ENCODE data around the gene TALDO1.

DNA sequence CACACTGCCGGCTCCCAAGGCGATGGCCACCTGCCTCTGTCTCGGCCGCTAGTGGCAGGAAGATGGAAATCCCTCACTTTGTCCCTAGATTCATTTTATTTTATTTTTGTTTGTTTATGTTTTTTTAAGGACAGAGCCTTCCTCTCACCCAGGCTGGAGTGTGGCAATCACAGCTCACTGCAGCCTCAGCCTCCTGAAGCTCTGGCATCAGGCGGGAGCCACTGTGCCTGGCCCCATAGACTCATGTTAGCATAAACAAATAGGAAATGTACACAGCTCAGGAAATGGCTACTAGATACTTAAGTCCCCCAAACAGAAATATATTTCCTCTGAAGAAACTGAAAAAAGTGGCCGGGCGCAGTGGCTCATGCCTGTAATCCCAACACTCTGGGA lies 48.2 kb upstream of the TALDO1 start:
- TF ChIP-seq, protein P1, sequence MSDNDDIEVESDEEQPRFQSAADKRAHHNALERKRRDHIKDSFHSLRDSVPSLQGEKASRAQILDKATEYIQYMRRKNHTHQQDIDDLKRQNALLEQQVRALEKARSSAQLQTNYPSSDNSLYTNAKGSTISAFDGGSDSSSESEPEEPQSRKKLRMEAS (CRISPR knock-in tag; IDR thresholded peaks at IDR 0.05) = no peak
- TF ChIP-seq, protein P2, sequence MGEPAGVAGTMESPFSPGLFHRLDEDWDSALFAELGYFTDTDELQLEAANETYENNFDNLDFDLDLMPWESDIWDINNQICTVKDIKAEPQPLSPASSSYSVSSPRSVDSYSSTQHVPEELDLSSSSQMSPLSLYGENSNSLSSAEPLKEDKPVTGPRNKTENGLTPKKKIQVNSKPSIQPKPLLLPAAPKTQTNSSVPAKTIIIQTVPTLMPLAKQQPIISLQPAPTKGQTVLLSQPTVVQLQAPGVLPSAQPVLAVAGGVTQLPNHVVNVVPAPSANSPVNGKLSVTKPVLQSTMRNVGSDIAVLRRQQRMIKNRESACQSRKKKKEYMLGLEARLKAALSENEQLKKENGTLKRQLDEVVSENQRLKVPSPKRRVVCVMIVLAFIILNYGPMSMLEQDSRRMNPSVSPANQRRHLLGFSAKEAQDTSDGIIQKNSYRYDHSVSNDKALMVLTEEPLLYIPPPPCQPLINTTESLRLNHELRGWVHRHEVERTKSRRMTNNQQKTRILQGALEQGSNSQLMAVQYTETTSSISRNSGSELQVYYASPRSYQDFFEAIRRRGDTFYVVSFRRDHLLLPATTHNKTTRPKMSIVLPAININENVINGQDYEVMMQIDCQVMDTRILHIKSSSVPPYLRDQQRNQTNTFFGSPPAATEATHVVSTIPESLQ (CRISPR knock-in tag; IDR thresholded peaks at IDR 0.05) = no peak
- TF ChIP-seq, protein P3, sequence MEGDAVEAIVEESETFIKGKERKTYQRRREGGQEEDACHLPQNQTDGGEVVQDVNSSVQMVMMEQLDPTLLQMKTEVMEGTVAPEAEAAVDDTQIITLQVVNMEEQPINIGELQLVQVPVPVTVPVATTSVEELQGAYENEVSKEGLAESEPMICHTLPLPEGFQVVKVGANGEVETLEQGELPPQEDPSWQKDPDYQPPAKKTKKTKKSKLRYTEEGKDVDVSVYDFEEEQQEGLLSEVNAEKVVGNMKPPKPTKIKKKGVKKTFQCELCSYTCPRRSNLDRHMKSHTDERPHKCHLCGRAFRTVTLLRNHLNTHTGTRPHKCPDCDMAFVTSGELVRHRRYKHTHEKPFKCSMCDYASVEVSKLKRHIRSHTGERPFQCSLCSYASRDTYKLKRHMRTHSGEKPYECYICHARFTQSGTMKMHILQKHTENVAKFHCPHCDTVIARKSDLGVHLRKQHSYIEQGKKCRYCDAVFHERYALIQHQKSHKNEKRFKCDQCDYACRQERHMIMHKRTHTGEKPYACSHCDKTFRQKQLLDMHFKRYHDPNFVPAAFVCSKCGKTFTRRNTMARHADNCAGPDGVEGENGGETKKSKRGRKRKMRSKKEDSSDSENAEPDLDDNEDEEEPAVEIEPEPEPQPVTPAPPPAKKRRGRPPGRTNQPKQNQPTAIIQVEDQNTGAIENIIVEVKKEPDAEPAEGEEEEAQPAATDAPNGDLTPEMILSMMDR (IDR thresholded peaks at IDR 0.05) = no peak
- TF ChIP-seq, protein P4, sequence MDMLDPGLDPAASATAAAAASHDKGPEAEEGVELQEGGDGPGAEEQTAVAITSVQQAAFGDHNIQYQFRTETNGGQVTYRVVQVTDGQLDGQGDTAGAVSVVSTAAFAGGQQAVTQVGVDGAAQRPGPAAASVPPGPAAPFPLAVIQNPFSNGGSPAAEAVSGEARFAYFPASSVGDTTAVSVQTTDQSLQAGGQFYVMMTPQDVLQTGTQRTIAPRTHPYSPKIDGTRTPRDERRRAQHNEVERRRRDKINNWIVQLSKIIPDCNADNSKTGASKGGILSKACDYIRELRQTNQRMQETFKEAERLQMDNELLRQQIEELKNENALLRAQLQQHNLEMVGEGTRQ (CRISPR knock-in tag; IDR thresholded peaks at IDR 0.05) = no peak
- TF ChIP-seq GRHL2 (CRISPR knock-in tag; IDR thresholded peaks at IDR 0.05; ENCODE audit: insufficient replicate concordance, severe bottlenecking) (no peak), SMAD4 (CRISPR knock-in tag; IDR thresholded peaks at IDR 0.05) (no peak)

All from WTC11 (cell line).